H1 (cell line): Measurements from ENCODE around the gene ALK. TPM values are rescaled to one million over a fixed set of nuclear protein-coding genes. Genes with fewer than 3 reads are reported as not detected.

ENCODE experiments used
- ASH2L ChIP-seq: fragments of 200-600, 300-600 bp; sonication (generic); IDR thresholded peaks from one replicate; pipeline ENCODE4 v1.7.1; 2017; ENCODE audit warnings: low read length
- ATF3 ChIP-seq: IDR thresholded peaks from 2 replicates; pipeline ENCODE4 v1.6.1; 2011; ENCODE audit warnings: low read depth, mild to moderate bottlenecking, low read length; ENCODE audit not compliant: insufficient read depth
- EGR1 ChIP-seq: IDR thresholded peaks from 2 replicates; pipeline ENCODE4 v1.6.1; 2011; ENCODE audit warnings: low read depth, low read length, borderline replicate concordance
- KDM5A ChIP-seq: fragments of 200-600 bp; IDR thresholded peaks from 2 replicates; pipeline ENCODE4 v1.7.1; 2012; ENCODE audit warnings: mild to moderate bottlenecking, low read length, inconsistent platforms, mixed read lengths
- polyA plus RNA-seq, 7 experiments: library from polyadenylated mRNA; depleted of rRNA in 3 of 7; stranded (reverse) in 5 of 7; unstranded in 2 of 7; fragments of >200 nt in 5 of 7; fragments of 200-250 nt in 2 of 7; gene quantifications; 1 replicate in 5 of 7; 2 replicates in 1 of 7; 4 replicates in 1 of 7; pipeline versions ENCODE4 v1.2.1 to v1.2.3, GENCODE V29; 2011 to 2013; ENCODE audit warnings: missing spikeins in 2 of 7, mixed read lengths in 2 of 7
- total RNA-seq: library from RNA; stranded (reverse); fragmentation: NEBNext Ultra II Directional; extraction: Animal tissue kit (Norgen Biotek cat#: 25700); gene quantifications from 2 replicates; pipeline ENCODE4 v1.2.1, GENCODE V29; 2021

The ALK gene
- total and polyA plus RNA-seq, 2 of the 8 experiments (the other 6 are each of a cell fraction or from before 2014, with no cell fraction given): 0.02 to 0.09 TPM

DNA sequence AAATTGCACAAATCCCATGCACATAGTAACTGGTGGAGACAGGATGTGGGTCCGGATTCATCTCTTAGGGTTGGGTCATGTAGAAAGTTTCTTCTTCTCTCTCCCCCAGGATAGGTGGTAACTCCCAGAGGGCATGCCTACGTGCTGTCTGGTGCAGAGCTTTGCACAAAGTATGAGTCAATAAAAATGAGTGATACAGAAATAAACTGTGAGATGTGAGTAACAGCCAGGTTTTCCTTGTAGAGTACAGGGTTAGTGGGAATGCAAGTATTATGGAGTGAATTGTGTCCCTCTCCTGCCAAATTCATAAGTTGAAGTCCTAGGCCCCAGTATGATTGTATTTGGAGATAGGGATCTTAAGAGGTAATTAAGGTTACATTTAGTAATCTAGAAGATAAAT, 289.4 kb downstream of the ALK start (continued):
- TF ChIP-seq EGR1 (no peak), KDM5A (no peak), ATF3 (no peak), ASH2L (no peak)
- TF ChIP-seq, all 59 proteins: peak for 0
